Kidney (tissue), 14 donors: Measurements from ENCODE around the gene FBXO42. TPM values are rescaled to one million over a fixed set of nuclear protein-coding genes. Genes with fewer than 3 reads are reported as not detected.

Experiments used
- DNase-seq, 5 donors: peaks; one replicate each; pipeline ENCODE4 v3.0.0-alpha.2; 2013 to 2020
- FAIRE-seq: peaks from 2 replicates; lab custom pipeline; 2012; peaks lifted over from hg19 to GRCh38; lab: Jason Lieb, UNC
- H3K27ac ChIP-seq, 2 donors: one replicate each; pipeline ENCODE4 v1.7.0; 2013; ENCODE audit warnings: low read depth in 2 of 2, low read length in 2 of 2, inconsistent platforms in 1 of 2
- H3K27me3 ChIP-seq: one replicate; pipeline ENCODE4 v1.7.1; 2013; ENCODE audit warnings: low read length, inconsistent platforms; ENCODE audit not compliant: control insufficient read depth, insufficient read depth
- H3K36me3 ChIP-seq, 3 donors: one replicate each; pipeline versions ENCODE4 v1.7.0 to v1.7.1; 2013; ENCODE audit warnings: low read length in 3 of 3, control low read depth in 1 of 3, inconsistent platforms in 1 of 3; ENCODE audit not compliant: insufficient read depth in 3 of 3, control insufficient read depth in 2 of 3
- H3K4me1 ChIP-seq, 3 donors: one replicate each; pipeline versions ENCODE4 v1.7.0 to v1.7.1; 2013; ENCODE audit warnings: low read length in 3 of 3, inconsistent platforms in 1 of 3, low read depth in 1 of 3; ENCODE audit not compliant: control insufficient read depth in 2 of 3, insufficient read depth in 2 of 3
- H3K4me3 ChIP-seq, 3 donors: one replicate each; pipeline versions ENCODE4 v1.7.0 to v1.8.1; 2013; ENCODE audit warnings: low read length in 3 of 3, control low read depth in 1 of 3, inconsistent platforms in 1 of 3
- H3K9ac ChIP-seq, 3 donors: one replicate each; pipeline versions ENCODE4 v1.7.0 to v1.7.1; 2013; ENCODE audit warnings: low read length in 3 of 3, control low read depth in 1 of 3, inconsistent platforms in 1 of 3
- H3K9me3 ChIP-seq, 3 donors: one replicate each; pipeline versions ENCODE4 v1.7.0 to v1.7.1; 2013; ENCODE audit warnings: low read length in 3 of 3, control low read depth in 1 of 3, inconsistent platforms in 1 of 3; ENCODE audit not compliant: control insufficient read depth in 2 of 3, insufficient read depth in 1 of 3
- intact Hi-C: fragments of 100-400 bp; cut with DNase I; formaldehyde crosslinking; loops from one replicate; pipeline ENCODE4 v1.11.1; 2022
- polyA plus RNA-seq: library from polyadenylated mRNA; stranded (reverse); fragments of 350-450 nt; fragmentation: Illumina TruSeq; extraction: RNeasy Lipid Tissue Mini Kit (QIAGEN cat#74804); gene quantifications from one replicate; pipeline ENCODE4 v1.2.3, GENCODE V29; 2014; ENCODE audit warnings: low read depth, low replicate concordance; ENCODE audit not compliant: insufficient read depth
- total RNA-seq: library from RNA; stranded (reverse); fragmentation: NEBNext Ultra II Directional; extraction: Animal tissue kit (Norgen Biotek cat#: 25700); gene quantifications from one replicate; pipeline ENCODE4 v1.2.1, GENCODE V29; 2021
- TF ChIP-seq, protein P1 (sequence below): IDR thresholded peaks from 3 replicates; pipeline ENCODE4 v1.5.1; 2012; ENCODE audit warnings: mild to moderate bottlenecking, moderate library complexity, borderline replicate concordance; ENCODE audit not compliant: insufficient read depth; ENCODE audit errors: extremely low read depth
- donor health status: control.
- donor health status: control.
- donor health status: control.
- donor health status: control.
- donor health status: control.
- donor health status: DM: yes; HTN: yes; CAD: no.
- donor health status: Normal renal cell carcinoma (clear cell type).

Gene FBXO42
- total and polyA plus RNA-seq, 2 donors from 2014 or later, result 14.1 to 22.1 TPM

DNA sequence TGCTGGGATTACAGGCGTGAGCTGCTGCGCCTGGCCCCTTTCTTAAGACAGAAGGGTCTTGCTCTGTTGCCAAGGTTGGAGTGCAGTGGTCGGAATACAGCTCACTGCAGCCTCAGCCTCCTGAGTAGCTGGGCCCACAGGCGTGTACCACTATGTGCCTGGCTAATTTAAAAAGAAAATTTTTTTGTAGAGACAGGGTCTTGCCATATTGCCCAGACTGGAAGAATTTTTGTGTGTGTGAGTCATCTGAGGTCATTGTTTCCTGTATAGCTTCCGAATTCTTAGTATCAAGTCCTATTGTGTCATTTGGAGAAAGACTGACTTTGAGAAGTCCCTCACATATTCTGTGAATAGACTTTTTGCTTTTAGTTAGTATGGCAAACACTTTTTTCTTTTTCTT is 19.4 kb upstream of the FBXO42 start:
- no peak for FAIRE-seq
- H3K36me3 ChIP-seq, result peaks cover 0 to 2% (median 0%) of the 10 kb centered on the region in 3 donors
- no peak overlapping the region for H3K27ac ChIP-seq
- no peaks in the 10 kb centered on the region for H3K9me3 ChIP-seq
- TF ChIP-seq, protein P1, sequence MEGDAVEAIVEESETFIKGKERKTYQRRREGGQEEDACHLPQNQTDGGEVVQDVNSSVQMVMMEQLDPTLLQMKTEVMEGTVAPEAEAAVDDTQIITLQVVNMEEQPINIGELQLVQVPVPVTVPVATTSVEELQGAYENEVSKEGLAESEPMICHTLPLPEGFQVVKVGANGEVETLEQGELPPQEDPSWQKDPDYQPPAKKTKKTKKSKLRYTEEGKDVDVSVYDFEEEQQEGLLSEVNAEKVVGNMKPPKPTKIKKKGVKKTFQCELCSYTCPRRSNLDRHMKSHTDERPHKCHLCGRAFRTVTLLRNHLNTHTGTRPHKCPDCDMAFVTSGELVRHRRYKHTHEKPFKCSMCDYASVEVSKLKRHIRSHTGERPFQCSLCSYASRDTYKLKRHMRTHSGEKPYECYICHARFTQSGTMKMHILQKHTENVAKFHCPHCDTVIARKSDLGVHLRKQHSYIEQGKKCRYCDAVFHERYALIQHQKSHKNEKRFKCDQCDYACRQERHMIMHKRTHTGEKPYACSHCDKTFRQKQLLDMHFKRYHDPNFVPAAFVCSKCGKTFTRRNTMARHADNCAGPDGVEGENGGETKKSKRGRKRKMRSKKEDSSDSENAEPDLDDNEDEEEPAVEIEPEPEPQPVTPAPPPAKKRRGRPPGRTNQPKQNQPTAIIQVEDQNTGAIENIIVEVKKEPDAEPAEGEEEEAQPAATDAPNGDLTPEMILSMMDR, result no peak
- H3K4me1 ChIP-seq, result peaks cover 9 to 31% (median 23%) of the 10 kb centered on the region in 3 donors
- intact Hi-C loops, result no loop called here
- H3K4me3 ChIP-seq, result no peak overlapping the region
- H3K27me3 ChIP-seq, result no peaks in the 10 kb centered on the region
- DNase-seq, result no peak
- H3K9ac ChIP-seq, result no peak overlapping the region

DNA sequence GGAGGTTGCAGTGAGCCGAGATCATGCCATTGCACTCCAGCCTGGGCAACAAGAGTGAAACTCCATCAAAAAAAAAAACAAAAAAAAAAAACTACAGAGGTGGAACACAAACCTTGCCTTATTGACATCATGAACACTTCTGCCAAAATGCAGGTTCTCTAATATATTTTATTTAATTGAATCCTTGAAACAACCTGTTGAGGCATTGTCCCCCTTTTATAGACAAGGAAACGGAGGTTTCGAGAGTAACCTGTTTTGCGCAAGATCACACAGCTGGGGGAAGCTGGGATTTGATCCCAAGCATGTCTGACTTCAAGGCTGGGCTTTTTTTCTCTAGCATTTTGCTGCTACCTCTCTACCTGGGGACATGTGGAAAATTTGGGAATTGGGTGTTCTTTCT is 17.5 kb upstream of the FBXO42 start:
- Histone ChIP-seq H3K9me3 (no peaks in the 10 kb centered on the region), H3K4me1 (peaks cover 6 to 17% (median 10%) of the 10 kb centered on the region in 3 donors), H3K4me3 (no peak overlapping the region), H3K9ac (no peak overlapping the region), H3K27me3 (no peaks in the 10 kb centered on the region), H3K36me3 (peaks cover 0 to 2% (median 0%) of the 10 kb centered on the region in 3 donors), H3K27ac (no peak overlapping the region)
- intact Hi-C loops, result no loop called here
- DNase-seq (no peak), FAIRE-seq (no peak)
- TF ChIP-seq, protein P1, result no peak

DNA sequence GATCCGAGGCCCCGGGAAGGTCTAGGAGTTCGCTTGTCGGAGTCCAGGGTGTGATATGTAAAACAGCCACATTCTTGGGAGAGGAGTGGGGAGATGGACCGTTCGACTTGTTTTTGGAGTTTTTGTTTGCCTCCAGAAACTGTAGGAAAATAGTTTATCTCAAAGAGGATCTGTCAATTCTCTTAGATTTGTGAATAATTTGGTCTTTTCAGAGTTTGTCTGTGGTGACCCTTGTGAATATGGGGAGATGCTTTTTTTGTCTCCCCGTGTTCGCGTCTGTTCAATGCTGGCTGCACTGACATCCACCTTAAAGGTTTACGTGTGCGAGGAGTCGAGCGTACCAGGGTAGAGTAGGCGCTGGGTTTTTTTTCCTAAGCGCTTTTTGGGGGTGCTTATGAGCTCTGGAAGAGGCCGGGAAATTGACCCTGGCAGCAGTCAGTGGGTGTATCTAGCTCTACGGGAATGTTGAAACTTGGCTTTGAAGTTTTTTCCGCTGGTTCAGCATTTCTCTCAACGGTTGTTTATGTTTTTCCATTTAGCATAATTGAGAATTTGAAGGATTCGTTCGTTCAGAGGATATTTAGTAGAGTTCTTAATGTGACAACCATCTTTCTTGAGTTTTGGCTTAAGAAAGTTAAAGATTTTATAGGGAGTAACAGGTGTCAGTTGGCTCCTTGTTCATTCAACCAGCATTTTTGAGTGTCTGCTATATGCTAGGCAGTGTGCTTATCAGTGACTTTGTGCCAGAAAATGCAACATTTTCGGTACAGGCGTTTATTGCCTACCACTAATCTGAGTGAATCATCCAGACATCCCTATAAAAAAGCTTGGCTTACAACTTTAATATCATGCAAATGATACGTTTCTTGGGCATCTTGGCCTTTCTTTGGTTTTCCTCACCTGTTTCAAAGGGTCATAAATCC is 15.9 kb upstream of the FBXO42 start:
- TF ChIP-seq, protein P1, result no peak
- Histone ChIP-seq H3K4me1 (peaks cover 4 to 11% (median 4%) of the 10 kb centered on the region in 3 donors), H3K27me3 (no peaks in the 10 kb centered on the region), H3K9me3 (no peaks in the 10 kb centered on the region), H3K4me3 (peak overlapping the region; percentile 79 to 94 (median 84)), H3K27ac (peak overlapping the region; percentile 96 to 98), H3K9ac (peak overlapping the region; percentile 74 to 97 (median 87)), H3K36me3 (peaks cover 0 to 2% (median 0%) of the 10 kb centered on the region in 3 donors)
- intact Hi-C loops, result no loop called here
- FAIRE-seq (no peak), DNase-seq (peak in 1 of 5 donors; percentile 37)
